H9 (cell line): ENCODE results near the gene KIF26A. TPM values are rescaled to one million over a fixed set of nuclear protein-coding genes. Genes with fewer than 3 reads are reported as not detected.

Experiments
- DNase-seq: peaks from one replicate; pipeline ENCODE4 v3.0.0-alpha.2; 2017
- H2AFZ ChIP-seq: one replicate; pipeline ENCODE4 v1.6.1; 2013; ENCODE audit warnings: mild to moderate bottlenecking, low read length, control low read depth, moderate library complexity
- H2AK5ac ChIP-seq: 2 replicates; pipeline ENCODE4 v1.6.1; 2013; ENCODE audit warnings: low read length, control low read depth, mixed read lengths; ENCODE audit not compliant: insufficient read length
- H2BK120ac ChIP-seq: one replicate; pipeline ENCODE4 v1.6.1; 2013; ENCODE audit warnings: low read depth, mild to moderate bottlenecking, low read length, control low read depth, inconsistent platforms; ENCODE audit not compliant: poor library complexity, severe bottlenecking
- H2BK12ac ChIP-seq: 2 replicates; pipeline ENCODE4 v1.6.1; 2013; ENCODE audit warnings: low read length, control low read depth, mixed read lengths, low read depth; ENCODE audit not compliant: insufficient read length
- H2BK15ac ChIP-seq: 2 replicates; pipeline ENCODE4 v1.6.1; 2013; ENCODE audit warnings: low read depth, low read length, control low read depth
- H2BK20ac ChIP-seq: one replicate; pipeline ENCODE4 v1.6.1; 2013; ENCODE audit warnings: low read depth, mild to moderate bottlenecking, low read length, control low read depth, inconsistent platforms; ENCODE audit not compliant: poor library complexity, severe bottlenecking
- H2BK5ac ChIP-seq: 2 replicates; pipeline ENCODE4 v1.6.1; 2013; ENCODE audit warnings: low read length, control low read depth, mixed read lengths; ENCODE audit not compliant: insufficient read length
- H3K14ac ChIP-seq: 2 replicates; pipeline ENCODE4 v1.6.1; 2013; ENCODE audit warnings: low read length, control low read depth; ENCODE audit not compliant: insufficient read depth
- H3K18ac ChIP-seq: 2 replicates; pipeline ENCODE4 v1.6.1; 2013; ENCODE audit warnings: low read depth, mild to moderate bottlenecking, mixed read lengths, low read length, control low read depth; ENCODE audit not compliant: insufficient read length
- H3K23ac ChIP-seq: 2 replicates; pipeline ENCODE4 v1.6.1; 2013; ENCODE audit warnings: low read length, control low read depth, mixed read lengths, low read depth; ENCODE audit not compliant: insufficient read length
- H3K23me2 ChIP-seq: 2 replicates; pipeline ENCODE4 v1.6.1; 2013; ENCODE audit warnings: low read depth, mild to moderate bottlenecking, mixed read lengths, low read length, control low read depth; ENCODE audit not compliant: insufficient read length, poor library complexity, severe bottlenecking
- H3K27ac ChIP-seq: 2 replicates; pipeline ENCODE4 v1.5.1; 2013; ENCODE audit warnings: low read length, control low read depth, mixed read lengths, low read depth; ENCODE audit not compliant: insufficient read length
- H3K27me3 ChIP-seq: 2 replicates; pipeline ENCODE4 v1.6.1; 2013; ENCODE audit warnings: low read length, control low read depth, inconsistent platforms; ENCODE audit not compliant: insufficient read depth
- H3K4ac ChIP-seq: 2 replicates; pipeline ENCODE4 v1.6.1; 2013; ENCODE audit warnings: low read depth, mild to moderate bottlenecking, control low read depth, inconsistent platforms, low read length, moderate library complexity
- H3K4me1 ChIP-seq: 2 replicates; pipeline ENCODE4 v1.6.1; 2013; ENCODE audit warnings: low read length, control low read depth, inconsistent platforms; ENCODE audit not compliant: insufficient read depth
- H3K4me2 ChIP-seq: 2 replicates; pipeline ENCODE4 v1.6.1; 2013; ENCODE audit warnings: low read length, control low read depth, mixed read lengths; ENCODE audit not compliant: insufficient read length, insufficient read depth
- H3K56ac ChIP-seq: 2 replicates; pipeline ENCODE4 v1.6.1; 2013; ENCODE audit warnings: low read depth, mild to moderate bottlenecking, mixed read lengths, low read length, control low read depth; ENCODE audit not compliant: insufficient read length
- H3K79me1 ChIP-seq: 2 replicates; pipeline ENCODE4 v1.6.1; 2013; ENCODE audit warnings: low read depth, mild to moderate bottlenecking, moderate library complexity, low read length, control low read depth, inconsistent platforms; ENCODE audit not compliant: insufficient read depth, poor library complexity, severe bottlenecking
- H3K79me2 ChIP-seq: 2 replicates; pipeline ENCODE4 v1.6.1; 2013; ENCODE audit warnings: low read length, control low read depth, inconsistent platforms; ENCODE audit not compliant: insufficient read depth
- H3K9ac ChIP-seq: 2 replicates; pipeline ENCODE4 v1.6.1; 2013; ENCODE audit warnings: low read length, control low read depth, mixed read lengths; ENCODE audit not compliant: insufficient read length; ENCODE audit errors: extremely low read depth
- H3K9me3 ChIP-seq: one replicate; pipeline ENCODE4 v1.6.1; 2013; ENCODE audit warnings: low read depth, low read length, inconsistent platforms; ENCODE audit not compliant: control insufficient read depth
- H3T11ph ChIP-seq: one replicate; pipeline ENCODE4 v1.6.1; 2013; ENCODE audit warnings: mild to moderate bottlenecking, low read length, control low read depth, inconsistent platforms
- H4K20me1 ChIP-seq: one replicate; pipeline ENCODE4 v1.6.1; 2013; ENCODE audit not compliant: control insufficient read depth, insufficient read length, insufficient read depth
- H4K5ac ChIP-seq: 2 replicates; pipeline ENCODE4 v1.6.1; 2013; ENCODE audit warnings: low read depth, mild to moderate bottlenecking, mixed read lengths, low read length, control low read depth; ENCODE audit not compliant: insufficient read length
- H4K8ac ChIP-seq: replicated peaks from 2 replicates; pipeline ENCODE4 v1.6.1; 2013; ENCODE audit warnings: low read length, control low read depth, mixed read lengths, low read depth; ENCODE audit not compliant: insufficient read length
- H4K91ac ChIP-seq: 2 replicates; pipeline ENCODE4 v1.6.1; 2013; ENCODE audit warnings: low read depth, mild to moderate bottlenecking, moderate library complexity, mixed read lengths, low read length, control low read depth; ENCODE audit not compliant: insufficient read length
- H3K27ac Mint-ChIP-seq, 3 experiments: 2 replicates in 2 of 3; 3 replicates in 1 of 3; pipeline ENCODE4 v1.8.0; 2020 to 2021; ENCODE audit warnings: mixed read lengths in 3 of 3, mild to moderate bottlenecking in 1 of 3, moderate library complexity in 1 of 3
- H3K27me3 Mint-ChIP-seq: 2 replicates; pipeline ENCODE4 v1.8.0; 2021; ENCODE audit warnings: low read depth, mild to moderate bottlenecking, moderate library complexity, mixed read lengths
- H3K36me3 Mint-ChIP-seq, 3 experiments: 2 replicates in 2 of 3; 3 replicates in 1 of 3; pipeline ENCODE4 v1.8.0; 2020 to 2021; ENCODE audit warnings: low read depth in 3 of 3, mixed read lengths in 3 of 3; ENCODE audit not compliant: insufficient read depth in 1 of 3
- H3K4me1 Mint-ChIP-seq, 2 experiments: 2 replicates each; pipeline ENCODE4 v1.8.0; 2020; ENCODE audit warnings: mixed read lengths in 2 of 2
- H3K4me3 Mint-ChIP-seq, 2 experiments: 2 replicates in 1 of 2; 3 replicates in 1 of 2; pipeline ENCODE4 v1.8.0; 2020 to 2021; ENCODE audit warnings: mild to moderate bottlenecking in 2 of 2, mixed read lengths in 2 of 2, moderate library complexity in 1 of 2
- H3K9me3 Mint-ChIP-seq, 2 experiments: 2 replicates in 1 of 2; 3 replicates in 1 of 2; pipeline ENCODE4 v1.8.0; 2020; ENCODE audit warnings: mild to moderate bottlenecking in 2 of 2, mixed read lengths in 2 of 2, moderate library complexity in 1 of 2
- WGBS: extraction: QIAGEN DNeasy Blood & Tissue Kit; methylation state at CpG from one replicate; pipeline ENCODE4 v1.1.7; 2013; ENCODE audit warnings: missing lambda C conversion rate, low lambda C conversion rate, mixed read lengths; ENCODE audit not compliant: insufficient read length; ENCODE audit errors: extremely low coverage; 5-methylcytosine and 5-hydroxymethylcytosine counted together
- total RNA-seq: library from RNA; stranded (reverse); gene quantifications from 2 replicates; pipeline ENCODE4 v1.2.1, GENCODE V29; 2021
- TF ChIP-seq, protein P1 (sequence below): fragments of 200-600 bp; sonication (generic); conservative IDR thresholded peaks from 3 replicates; pipeline ENCODE4 v1.8.0; 2021; ENCODE audit warnings: antibody characterized with exemption, mild to moderate bottlenecking

The KIF26A gene
- total RNA-seq, 1 experiment from 2014 or later: 44.2 TPM

DNA sequence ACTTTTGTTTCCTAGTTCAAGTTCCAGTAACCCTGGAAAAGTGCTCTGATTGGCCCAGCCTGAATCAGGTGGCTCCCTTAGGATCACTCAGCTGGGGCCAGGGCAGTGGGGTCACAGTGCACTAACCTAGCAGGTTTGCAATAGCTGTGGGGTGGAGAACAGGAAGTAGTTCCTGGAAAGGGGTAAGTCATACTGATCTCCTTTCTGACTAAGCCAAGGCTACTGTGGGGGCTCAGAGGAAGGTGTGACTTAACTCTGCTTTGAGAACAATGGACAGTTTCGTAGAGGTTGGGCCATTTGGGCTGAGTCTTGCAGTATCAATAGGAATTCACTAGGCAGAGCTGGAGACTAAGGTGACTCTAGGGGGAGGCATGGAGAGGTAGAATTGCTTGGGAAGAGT is 89.4 kb downstream of the KIF26A start:
- Histone ChIP-seq H4K8ac (no peak overlapping the region), H3K9ac (no peak overlapping the region), H2BK120ac (no peak overlapping the region), H3K23me2 (no peaks in the 10 kb centered on the region), H3K14ac (no peak overlapping the region), H3K4me2 (no peak overlapping the region), H3K4me1 (no peaks in the 10 kb centered on the region; the same call in 1 of the 2 replicates), H3K18ac (no peak overlapping the region), H4K5ac (no peak overlapping the region), H3K79me2 (no peaks in the 10 kb centered on the region), H2BK12ac (no peak overlapping the region), H3T11ph (no peak overlapping the region), H2AK5ac (no peak overlapping the region), H2AFZ (no peak overlapping the region), H2BK15ac (no peak overlapping the region), H2BK20ac (no peak overlapping the region), H3K9me3 (peaks cover 12% of the 10 kb centered on the region), H3K23ac (no peak overlapping the region), H3K79me1 (no peaks in the 10 kb centered on the region), H3K27me3 (no peaks in the 10 kb centered on the region), H4K91ac (no peak overlapping the region), H4K20me1 (no peaks in the 10 kb centered on the region), H2BK5ac (no peak overlapping the region), H3K4ac (no peak overlapping the region), H3K27ac (no peak overlapping the region), H3K56ac (no peak overlapping the region)
- no peaks in the 10 kb centered on the region; a peak in 1 of 7 replicates for H3K36me3 Mint-ChIP-seq
- H3K4me3 Mint-ChIP-seq: no peak overlapping the region
- peaks cover 27 to 36% of the 10 kb centered on the region in 2 experiments for H3K4me1 Mint-ChIP-seq
- H3K27me3 Mint-ChIP-seq: peaks cover 2% of the 10 kb centered on the region; the same call in 1 of the 2 replicates
- TF ChIP-seq, protein P1, sequence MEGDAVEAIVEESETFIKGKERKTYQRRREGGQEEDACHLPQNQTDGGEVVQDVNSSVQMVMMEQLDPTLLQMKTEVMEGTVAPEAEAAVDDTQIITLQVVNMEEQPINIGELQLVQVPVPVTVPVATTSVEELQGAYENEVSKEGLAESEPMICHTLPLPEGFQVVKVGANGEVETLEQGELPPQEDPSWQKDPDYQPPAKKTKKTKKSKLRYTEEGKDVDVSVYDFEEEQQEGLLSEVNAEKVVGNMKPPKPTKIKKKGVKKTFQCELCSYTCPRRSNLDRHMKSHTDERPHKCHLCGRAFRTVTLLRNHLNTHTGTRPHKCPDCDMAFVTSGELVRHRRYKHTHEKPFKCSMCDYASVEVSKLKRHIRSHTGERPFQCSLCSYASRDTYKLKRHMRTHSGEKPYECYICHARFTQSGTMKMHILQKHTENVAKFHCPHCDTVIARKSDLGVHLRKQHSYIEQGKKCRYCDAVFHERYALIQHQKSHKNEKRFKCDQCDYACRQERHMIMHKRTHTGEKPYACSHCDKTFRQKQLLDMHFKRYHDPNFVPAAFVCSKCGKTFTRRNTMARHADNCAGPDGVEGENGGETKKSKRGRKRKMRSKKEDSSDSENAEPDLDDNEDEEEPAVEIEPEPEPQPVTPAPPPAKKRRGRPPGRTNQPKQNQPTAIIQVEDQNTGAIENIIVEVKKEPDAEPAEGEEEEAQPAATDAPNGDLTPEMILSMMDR: no peak
- peaks cover 2 to 6% of the 10 kb centered on the region in 2 experiments; a peak in 3 of 5 replicates for H3K9me3 Mint-ChIP-seq
- no CpG with 5 or more reads among the region's 1 CpG for WGBS
- H3K27ac Mint-ChIP-seq: no peak overlapping the region; a peak in 1 of 7 replicates
- DNase-seq: no peak
